HCT116 (cell line): ENCODE data around the gene TMEM45A. TPM values are rescaled to one million over a fixed set of nuclear protein-coding genes. Genes with fewer than 3 reads are reported as not detected.

Experiments used
- ATAC-seq: fragments of 200-7000 bp; cut with Tn5 transposase; 2 replicates; pipeline ENCODE4 v1.9.1; 2020; ENCODE audit warnings: mild to moderate bottlenecking, moderate library complexity
- BruUV-seq: library from RNA; stranded (reverse); fragments of 400-500 nt; replicated peaks from 2 replicates; lab custom pipeline; 2021; lab: Mats Ljungman, UMichigan
- CTCF ChIA-PET: fragments of 300-600 bp; sonication (Branson Sonifier 250); formaldehyde crosslinking; loops from one replicate; lab custom pipeline; 2021; ENCODE audit warnings: antibody characterized with exemption; lab: Charles Lee
- POLR2A ChIA-PET: fragments of 300-600, 350-600 bp; sonication (Branson Sonifier 250); formaldehyde crosslinking; loops from one replicate; lab custom pipeline; 2021; ENCODE audit warnings: antibody characterized with exemption; lab: Charles Lee
- RAD21 ChIA-PET, 2 experiments: fragments of 300-600 bp; sonication (Branson Sonifier 250); formaldehyde crosslinking; loops; one replicate each; lab custom pipeline; 2023; ENCODE audit warnings: low total read pairs in 2 of 2; ENCODE audit not compliant: uncharacterized antibody in 2 of 2, unreplicated experiment in 2 of 2, low non-redundant PET in 1 of 2; lab: Charles Lee
- DNase-seq: peaks from one replicate; pipeline ENCODE4 v3.0.0-alpha.2; 2010; ENCODE audit warnings: low read depth, low spot score
- H2AFZ ChIP-seq: fragments of 200-600 bp; shearing (Covaris generic), sonication (generic); 2 replicates; pipeline ENCODE4 v1.6.1; 2017; ENCODE audit warnings: low read depth, mixed run types, mixed read lengths, antibody characterized with exemption, low read length; ENCODE audit not compliant: poor library complexity, severe bottlenecking
- H3K27ac ChIP-seq: 2 replicates; pipeline ENCODE4 v1.5.1; 2012; ENCODE audit warnings: low read depth, low read length
- H3K27me3 ChIP-seq: fragments of 200-600 bp; sonication (generic); 2 replicates; pipeline ENCODE4 v1.6.1; 2016; ENCODE audit warnings: mixed run types, low read length, mixed read lengths; ENCODE audit not compliant: insufficient read depth
- H3K36me3 ChIP-seq, 2 experiments: fragments of 200-500 bp in 1 of 2; fragments of 200-600 bp in 1 of 2; sonication (Bioruptor generic) in 1 of 2; sonication (generic) in 1 of 2; 2 replicates each; pipeline versions ENCODE4 v1.5.1 to v1.6.1; 2014 to 2016; ENCODE audit warnings: low read length in 2 of 2, inconsistent platforms in 1 of 2, mixed read lengths in 1 of 2, mixed run types in 1 of 2; ENCODE audit not compliant: insufficient read depth in 2 of 2, control insufficient read depth in 1 of 2
- H3K4me1 ChIP-seq, 2 experiments: fragments of 200-600 bp in 1 of 2; sonication (generic) in 1 of 2; 2 replicates each; pipeline versions ENCODE4 v1.5.1 to v1.6.1; 2012 to 2017; ENCODE audit warnings: low read length in 2 of 2, inconsistent platforms in 1 of 2, mild to moderate bottlenecking in 1 of 2, mixed read lengths in 1 of 2, mixed run types in 1 of 2, moderate library complexity in 1 of 2; ENCODE audit not compliant: insufficient read depth in 2 of 2, control insufficient read depth in 1 of 2
- H3K4me2 ChIP-seq: fragments of 200-600 bp; sonication (generic); 2 replicates; pipeline ENCODE4 v1.6.1; 2017; ENCODE audit warnings: mixed run types, low read length, mixed read lengths
- H3K4me3 ChIP-seq, 2 experiments: fragments of 200-600 bp in 1 of 2; sonication (generic) in 1 of 2; replicated peaks in 1 of 2; 2 replicates each; pipeline ENCODE4 v1.5.1; 2011 to 2016; ENCODE audit warnings: low read length in 2 of 2, control low read depth in 1 of 2, low read depth in 1 of 2, mild to moderate bottlenecking in 1 of 2, mixed read lengths in 1 of 2, mixed run types in 1 of 2
- H3K79me2 ChIP-seq: fragments of 200-600 bp; sonication (generic); 2 replicates; pipeline ENCODE4 v1.6.1; 2017; ENCODE audit warnings: mild to moderate bottlenecking, mixed run types, low read length, moderate library complexity, mixed read lengths; ENCODE audit not compliant: insufficient read depth
- H3K9ac ChIP-seq: fragments of 200-600 bp; sonication (generic); 2 replicates; pipeline ENCODE4 v1.6.1; 2016; ENCODE audit warnings: low read length, mixed read lengths
- H3K9me2 ChIP-seq: fragments of 200-600 bp; sonication (generic), shearing (Covaris generic); 2 replicates; pipeline ENCODE4 v1.6.1; 2017; ENCODE audit warnings: mixed run types, mild to moderate bottlenecking, moderate library complexity; ENCODE audit not compliant: insufficient read depth
- H3K9me3 ChIP-seq, 2 experiments: fragments of 200-500 bp in 1 of 2; fragments of 200-600 bp in 1 of 2; sonication (Bioruptor generic) in 1 of 2; sonication (generic) in 1 of 2; 2 replicates each; pipeline ENCODE4 v1.6.1; 2014 to 2017; ENCODE audit warnings: low read length in 2 of 2, mixed read lengths in 2 of 2, inconsistent platforms in 1 of 2, low read depth in 1 of 2, mild to moderate bottlenecking in 1 of 2, mixed run types in 1 of 2, moderate library complexity in 1 of 2; ENCODE audit not compliant: control insufficient read depth in 1 of 2, insufficient read depth in 1 of 2
- H4K20me1 ChIP-seq: fragments of 200-600 bp; sonication (generic), shearing (Covaris generic); 2 replicates; pipeline ENCODE4 v1.6.1; 2017; ENCODE audit warnings: mixed run types, mild to moderate bottlenecking, moderate library complexity; ENCODE audit not compliant: insufficient read depth
- CEBPB ChIP-seq: IDR thresholded peaks from 2 replicates; pipeline ENCODE4 v1.6.1; 2012; ENCODE audit warnings: low read depth
- EZH2 ChIP-seq: fragments of 200-600 bp; sonication (generic); IDR thresholded peaks from 2 replicates; pipeline ENCODE4 v1.6.1; 2017; ENCODE audit warnings: antibody characterized with exemption, mixed run types
- FOSL1 ChIP-seq: IDR thresholded peaks from 2 replicates; pipeline ENCODE4 v1.6.1; 2012; ENCODE audit warnings: low read depth
- JUND ChIP-seq: IDR thresholded peaks from 2 replicates; pipeline ENCODE4 v1.6.1; 2012
- RAD21 ChIP-seq: IDR thresholded peaks from 2 replicates; pipeline ENCODE4 v1.6.1; 2012; ENCODE audit warnings: low read depth, mild to moderate bottlenecking
- SIN3A ChIP-seq: IDR thresholded peaks from 2 replicates; pipeline ENCODE4 v1.6.1; 2012; ENCODE audit warnings: low read depth
- TCF7L2 ChIP-seq: IDR thresholded peaks from 2 replicates; pipeline ENCODE4 v1.7.0; 2011; ENCODE audit warnings: borderline replicate concordance, inconsistent platforms; ENCODE audit not compliant: insufficient read depth, insufficient read length; ENCODE audit errors: extremely low read depth
- intact Hi-C: fragments of 100-400 bp; cut with micrococcal nuclease; formaldehyde crosslinking; loops from 2 replicates; pipeline ENCODE4 v1.10.0; 2022
- total RNA-seq: library from RNA; stranded (reverse); gene quantifications from one replicate; pipeline ENCODE4 v1.2.1, GENCODE V29; 2021; ENCODE audit not compliant: unreplicated experiment
- TF ChIP-seq, protein P1 (sequence below), 3 experiments: fragments of 200-600 bp in 1 of 3; sonication (generic) in 1 of 3; IDR thresholded peaks in 2 of 3; conservative IDR thresholded peaks in 1 of 3; 2 replicates each; pipeline ENCODE4 v1.5.1; 2012 to 2017; ENCODE audit warnings: low read depth in 2 of 3, low read length in 2 of 3, antibody characterized with exemption in 1 of 3, borderline replicate concordance in 1 of 3, control low read depth in 1 of 3, mild to moderate bottlenecking in 1 of 3, mixed read lengths in 1 of 3, mixed run types in 1 of 3, moderate library complexity in 1 of 3; ENCODE audit not compliant: insufficient read depth in 1 of 3

The TMEM45A gene
- total RNA-seq, 1 experiment from 2014 or later, result 5.0 TPM

DNA sequence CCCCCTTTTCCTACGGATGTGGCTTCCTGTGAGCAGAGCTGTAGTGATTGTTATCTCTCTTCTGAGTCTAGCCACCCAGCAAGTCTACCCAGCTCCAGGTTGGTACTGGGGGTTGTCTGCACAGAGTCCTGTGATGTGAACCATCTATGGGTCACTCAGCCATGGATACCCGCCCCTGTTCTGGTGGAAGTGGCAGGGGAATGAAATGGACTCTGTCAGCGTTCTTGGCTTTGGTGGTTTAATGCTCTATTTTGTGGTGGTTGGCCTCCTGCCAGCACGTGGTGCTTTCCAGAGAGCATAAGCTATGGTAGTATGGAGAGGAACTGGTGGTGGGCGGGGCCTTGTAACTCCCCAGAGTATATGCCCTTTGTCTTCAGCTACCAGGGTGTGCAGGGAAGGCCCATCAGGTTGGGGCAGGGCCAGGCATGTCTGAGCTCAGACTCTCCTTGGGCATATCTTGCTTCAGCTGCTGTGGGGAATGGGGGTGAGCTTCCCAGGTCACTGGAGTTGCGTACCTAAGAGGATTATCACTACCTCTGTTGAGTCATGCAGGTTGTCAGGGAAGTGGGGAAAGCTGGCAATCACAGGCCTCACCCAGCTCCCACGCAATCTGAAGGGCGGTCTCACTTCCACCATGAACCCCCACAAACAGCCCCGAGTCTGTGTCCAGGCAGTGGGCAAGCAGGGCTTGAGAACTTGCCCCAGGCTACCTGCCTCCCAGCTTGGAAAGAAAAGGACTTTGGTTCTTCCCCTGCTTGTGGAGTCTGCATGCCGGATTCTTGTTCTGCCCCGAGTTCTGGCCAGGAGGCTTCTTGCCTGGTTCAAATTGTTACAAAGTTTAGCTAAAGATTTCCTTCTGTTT is 108.0 kb downstream of the TMEM45A start:
- CTCF ChIA-PET, result interaction anchor here (2.2 kb wide), 1 partner anchor 11 kb away, joined by 7 read pairs; no protein-coding TSS in a partner anchor
- H3K9me3 ChIP-seq, result no peaks in the 10 kb centered on the region
- no peaks in the 10 kb centered on the region for H3K36me3 ChIP-seq
- no peaks in the 10 kb centered on the region for H3K9me2 ChIP-seq
- no peaks in the 10 kb centered on the region for H3K79me2 ChIP-seq
- RAD21 ChIA-PET, result no interaction called here
- TF ChIP-seq FOSL1, result no peak
- no peak for TF ChIP-seq TCF7L2
- TF ChIP-seq EZH2, result no peak
- no peak for TF ChIP-seq RAD21
- TF ChIP-seq JUND, result no peak
- no peak for TF ChIP-seq CEBPB
- TF ChIP-seq SIN3A, result no peak
- TF ChIP-seq, protein P1, sequence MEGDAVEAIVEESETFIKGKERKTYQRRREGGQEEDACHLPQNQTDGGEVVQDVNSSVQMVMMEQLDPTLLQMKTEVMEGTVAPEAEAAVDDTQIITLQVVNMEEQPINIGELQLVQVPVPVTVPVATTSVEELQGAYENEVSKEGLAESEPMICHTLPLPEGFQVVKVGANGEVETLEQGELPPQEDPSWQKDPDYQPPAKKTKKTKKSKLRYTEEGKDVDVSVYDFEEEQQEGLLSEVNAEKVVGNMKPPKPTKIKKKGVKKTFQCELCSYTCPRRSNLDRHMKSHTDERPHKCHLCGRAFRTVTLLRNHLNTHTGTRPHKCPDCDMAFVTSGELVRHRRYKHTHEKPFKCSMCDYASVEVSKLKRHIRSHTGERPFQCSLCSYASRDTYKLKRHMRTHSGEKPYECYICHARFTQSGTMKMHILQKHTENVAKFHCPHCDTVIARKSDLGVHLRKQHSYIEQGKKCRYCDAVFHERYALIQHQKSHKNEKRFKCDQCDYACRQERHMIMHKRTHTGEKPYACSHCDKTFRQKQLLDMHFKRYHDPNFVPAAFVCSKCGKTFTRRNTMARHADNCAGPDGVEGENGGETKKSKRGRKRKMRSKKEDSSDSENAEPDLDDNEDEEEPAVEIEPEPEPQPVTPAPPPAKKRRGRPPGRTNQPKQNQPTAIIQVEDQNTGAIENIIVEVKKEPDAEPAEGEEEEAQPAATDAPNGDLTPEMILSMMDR (IDR thresholded peaks at IDR 0.05 in 2 of 3, conservative IDR thresholded peaks at IDR 0.05 in 1 of 3; ENCODE audit: borderline replicate concordance in 1 of 3, insufficient read depth in 1 of 3, low read depth in 2 of 3, low read length in 2 of 3), result no peak
- TF ChIP-seq, all 23 proteins: peak for 0
- no peak for ATAC-seq
- H2AFZ ChIP-seq, result no peak overlapping the region
- no TSS peak for BruUV-seq
- no peak overlapping the region for H3K4me2 ChIP-seq
- POLR2A ChIA-PET, result no interaction called here
- H3K9ac ChIP-seq, result no peak overlapping the region
- H3K4me1 ChIP-seq, result peaks cover 3 to 19% of the 10 kb centered on the region in 2 experiments; a peak in 3 of 4 replicates
- H4K20me1 ChIP-seq, result no peaks in the 10 kb centered on the region
- H3K27me3 ChIP-seq, result no peaks in the 10 kb centered on the region
- intact Hi-C loops, result loop anchor here (10.0 kb wide), 2 partner anchors 594 to 774 kb away; no protein-coding TSS in a partner anchor
- no peak overlapping the region for H3K4me3 ChIP-seq
- H3K27ac ChIP-seq, result no peak overlapping the region
- no peak for DNase-seq
